DMS53 treated with DMSO at 0.1 percent for 48 hours (cell line): Measurements from ENCODE around the gene JCAD.
A peak's percentile ranks its signal among the peaks of the same experiment; 100 is the strongest.
"Not testable (repeated sequence)": the region's sequence is repeated elsewhere in the genome, so short reads cannot be mapped to it uniquely, and the experiment has no call there.

Experiments
- DNase-seq: peaks from one replicate; lab custom pipeline; 2025; ENCODE audit not compliant: unreplicated experiment; lab: John Stamatoyannopoulos, UW

The JCAD gene

DNA sequence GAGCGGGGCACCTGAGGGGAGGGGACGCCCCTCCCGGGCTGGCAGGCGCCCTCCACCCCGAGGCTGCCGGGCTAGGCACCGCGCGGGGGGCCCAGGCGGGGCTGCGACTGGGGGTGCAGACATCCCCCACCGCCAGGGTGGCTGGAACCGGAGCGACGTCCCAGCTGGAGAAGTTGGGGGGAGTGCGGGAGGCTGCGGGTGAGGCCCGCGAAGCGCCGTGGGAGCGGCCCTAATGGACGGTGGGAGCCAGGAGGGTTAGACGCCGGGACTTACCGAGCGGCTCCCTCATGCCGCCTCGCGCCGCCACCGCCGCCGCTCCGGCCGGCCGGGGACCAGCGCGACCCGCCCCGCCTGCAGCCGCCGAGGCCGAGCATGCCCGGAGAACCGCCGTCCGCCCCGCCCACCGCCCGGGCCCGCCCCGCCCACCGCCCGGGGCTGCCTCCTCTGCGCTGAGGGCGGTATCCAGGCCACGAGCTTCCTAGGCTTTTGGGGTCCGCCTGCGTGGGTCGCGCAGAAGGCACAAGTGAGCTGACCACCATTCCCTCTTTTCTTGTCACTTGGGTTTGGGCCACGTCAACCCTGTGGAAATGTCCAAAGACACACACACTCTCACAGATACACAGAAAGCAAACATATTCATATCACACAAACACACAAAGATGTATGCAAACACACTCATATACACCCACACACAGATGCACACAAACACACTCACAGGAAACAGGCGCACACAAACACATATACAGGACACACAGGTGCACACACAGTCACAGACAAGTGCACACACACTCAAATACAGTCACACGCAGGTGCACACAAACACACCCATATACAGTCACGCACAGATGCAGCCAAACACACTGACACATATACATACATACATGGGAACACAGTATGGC lies at the start of gene JCAD:
Gene JCAD (minus strand): TSS at position 378 of the 899 bp plus-strand sequence. CDS start 11,774 bp downstream, outside the sequence.
- peak; percentile 17 for DNase-seq

- no peak for DNase-seq
Measured at GRCh38 chr10:30106987-30107386, 47.6 kb upstream of the JCAD start.

GRCh38 chr10:30103595-30104320 lies 44.4 kb upstream of the JCAD start:
- no peak for DNase-seq

DNA sequence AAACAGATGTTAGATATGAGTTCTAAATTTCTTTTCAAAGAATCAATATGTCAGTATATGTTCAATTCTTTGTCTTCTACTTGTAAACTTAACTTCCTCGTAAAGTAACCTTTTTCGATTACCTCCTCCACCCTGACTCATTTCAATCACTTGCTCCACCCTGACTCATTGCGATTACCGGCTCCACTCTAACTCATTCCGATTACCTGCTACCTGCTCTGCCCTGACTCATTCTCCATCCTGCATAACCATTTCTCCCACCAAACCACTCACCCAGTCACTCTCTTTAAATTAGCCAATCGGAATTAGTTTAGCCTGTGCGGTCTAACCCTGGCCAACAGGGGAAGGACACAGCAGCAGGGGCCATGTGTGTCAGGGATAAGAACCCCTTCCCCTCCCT lies 40.3 kb upstream of the JCAD start:
- DNase-seq, result not testable (repeated sequence)

DNA sequence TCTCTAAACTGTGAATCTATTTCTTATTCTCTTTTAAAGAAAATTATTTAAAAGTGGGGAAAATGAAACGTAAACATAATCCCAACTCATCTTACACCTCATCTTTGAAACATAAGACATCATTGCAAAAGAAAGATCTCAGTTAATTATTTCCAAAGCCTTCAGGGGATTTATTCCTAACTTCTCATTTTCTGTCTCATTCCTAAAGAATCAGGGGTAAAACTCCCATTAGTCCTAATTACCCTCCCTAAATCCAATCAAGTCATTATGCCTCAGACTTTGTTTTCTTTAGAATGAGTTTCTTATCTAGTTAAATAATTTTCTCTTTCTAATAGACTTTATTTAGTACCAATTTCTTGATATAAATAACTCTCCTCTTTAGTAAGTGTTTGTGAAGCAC lies 39.7 kb upstream of the JCAD start:
- no peak for DNase-seq

- DNase-seq, result no peak
Measured at GRCh38 chr10:30098629-30099028, 39.2 kb upstream of the JCAD start.

DNA sequence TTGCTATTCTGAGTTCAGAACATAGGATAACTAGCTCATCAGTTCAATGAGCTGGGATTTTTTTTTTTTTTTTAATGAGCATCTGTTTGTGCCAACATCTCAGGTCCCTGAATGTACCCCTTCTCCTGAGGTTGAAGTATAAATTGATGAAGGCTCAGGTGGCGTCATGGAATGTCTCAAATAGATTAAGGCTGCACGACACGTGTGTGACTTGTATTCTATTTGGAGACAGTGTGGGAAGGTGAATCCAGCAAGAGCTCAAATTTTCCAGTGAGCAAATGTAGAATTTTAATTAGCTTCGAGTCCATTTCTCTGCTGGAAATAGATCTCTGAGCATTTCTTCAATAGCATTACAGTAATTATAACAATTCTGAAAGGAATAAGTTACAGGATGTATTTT lies 37.2 kb upstream of the JCAD start:
- no peak for DNase-seq

- no peak for DNase-seq
Measured at GRCh38 chr10:30095631-30096422, 36.4 kb upstream of the JCAD start.

GRCh38 chr10:30094601-30095000 lies 35.2 kb upstream of the JCAD start:
- DNase-seq, result no peak

- no peak for DNase-seq
Measured at GRCh38 chr10:30093303-30093950, 34.0 kb upstream of the JCAD start.

DNA sequence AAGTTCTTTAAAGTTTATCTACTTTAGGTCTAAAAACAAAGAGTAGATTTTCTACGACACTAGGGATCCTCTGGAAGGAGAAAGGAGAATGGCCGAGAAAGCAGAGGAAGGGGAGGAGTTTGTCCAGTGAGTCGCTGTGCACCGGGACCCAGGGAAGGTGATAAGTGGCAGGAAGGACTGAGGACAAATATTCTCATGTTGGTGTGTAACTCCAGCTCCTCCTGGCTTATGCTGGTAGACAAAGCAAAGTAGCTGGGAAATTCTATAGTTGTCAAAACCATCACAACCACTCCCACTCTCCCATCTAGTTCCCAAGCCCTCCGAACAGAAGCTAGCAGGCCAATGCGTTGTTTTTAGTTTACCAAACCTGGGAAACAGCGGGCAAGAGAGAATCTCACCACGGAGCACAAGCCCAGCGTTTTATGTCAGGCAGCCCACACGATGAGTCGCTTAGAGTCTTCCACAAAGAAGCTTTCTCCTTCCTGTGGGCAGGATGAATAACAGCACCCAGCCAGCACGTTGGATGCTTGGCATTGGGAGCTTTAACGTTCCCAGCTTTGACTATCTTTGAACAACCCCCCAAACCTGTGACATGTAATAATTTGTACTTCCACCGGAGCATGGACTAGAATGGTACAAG lies 32.9 kb upstream of the JCAD start:
- no peak for DNase-seq

DNA sequence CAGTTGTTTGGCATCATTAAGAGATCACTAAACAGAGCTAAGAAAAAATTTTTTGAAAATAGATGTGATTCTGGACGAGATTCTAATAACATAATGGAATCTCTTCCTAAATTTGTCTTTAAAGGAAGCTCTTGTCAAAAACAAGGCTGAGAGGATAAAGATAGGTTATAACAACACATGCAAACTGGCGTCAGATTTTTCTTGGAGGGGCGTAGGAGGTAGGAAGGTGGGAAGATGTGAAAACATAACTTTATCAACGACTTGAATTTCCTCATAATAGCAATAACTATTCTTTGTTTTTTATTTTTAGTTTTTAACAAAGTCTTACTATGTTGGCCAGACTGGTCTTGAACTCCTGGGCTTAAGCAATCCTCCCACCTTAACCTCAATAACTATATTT lies 31.8 kb upstream of the JCAD start:
- no peak for DNase-seq

GRCh38 chr10:30088178-30088577 lies 28.8 kb upstream of the JCAD start:
- no peak for DNase-seq

- DNase-seq, result no peak
Measured at GRCh38 chr10:30083934-30084333, 24.5 kb upstream of the JCAD start.

DNA sequence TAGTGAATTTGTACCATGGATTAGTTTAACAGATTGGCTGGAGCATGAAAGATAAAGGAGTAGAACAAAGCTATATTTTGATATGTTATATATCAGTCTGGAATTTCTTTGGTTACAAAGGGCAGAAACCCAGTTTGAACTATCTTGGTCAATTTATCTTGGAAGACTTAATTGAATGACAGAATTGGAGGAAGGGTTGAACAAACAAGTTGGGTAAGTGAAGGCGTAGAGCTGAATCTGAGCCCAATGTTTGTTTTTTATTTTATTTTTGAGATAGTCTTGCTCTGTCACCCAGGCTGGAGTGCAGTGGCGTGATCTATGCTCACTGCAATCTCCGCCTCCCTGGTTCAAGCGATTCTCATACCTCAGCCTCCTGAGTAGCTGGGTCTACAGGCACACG lies 21.8 kb upstream of the JCAD start:
- no peak for DNase-seq

- DNase-seq, result no peak
Measured at GRCh38 chr10:30080161-30080560, 20.8 kb upstream of the JCAD start.

GRCh38 chr10:30079408-30079807 lies 20.0 kb upstream of the JCAD start:
- no peak for DNase-seq

DNA sequence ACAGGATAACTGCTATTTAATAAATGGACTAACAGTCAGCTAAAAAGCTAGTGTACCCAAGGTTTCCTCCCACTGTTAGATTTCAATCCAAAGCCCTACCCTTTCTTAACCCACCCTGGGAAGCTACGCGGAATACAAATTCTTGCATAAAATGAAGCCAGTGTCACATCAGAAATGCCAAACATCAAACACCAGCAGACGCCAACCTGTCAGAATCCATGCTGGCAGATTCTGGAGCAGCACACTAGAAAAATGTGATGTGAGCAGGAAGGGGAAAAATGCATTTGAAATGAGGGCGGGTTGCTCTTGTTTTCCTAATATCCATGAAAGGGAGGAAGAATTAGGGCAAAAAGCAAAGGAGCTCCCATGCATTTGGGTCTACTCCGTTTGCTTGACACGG lies 16.1 kb upstream of the JCAD start:
- no peak for DNase-seq

DNA sequence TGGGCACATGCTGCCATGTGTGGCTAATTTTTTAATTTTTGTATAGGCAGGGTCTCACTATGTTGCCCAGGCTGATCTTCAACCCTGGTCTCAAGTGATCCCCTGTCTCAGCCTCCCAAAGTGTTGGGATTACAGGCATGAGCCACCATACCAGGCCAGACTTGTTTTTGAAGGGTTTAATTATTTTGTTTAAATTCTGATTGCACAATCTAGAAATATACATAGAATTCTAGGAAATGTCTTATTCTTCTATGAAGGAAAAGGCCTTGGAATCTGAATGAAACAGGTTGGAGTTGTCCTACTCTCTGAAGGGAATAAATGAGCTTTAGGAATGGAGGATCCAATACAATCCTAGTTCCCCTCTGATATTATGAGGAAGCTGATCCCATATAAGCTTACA lies 15.5 kb upstream of the JCAD start:
- DNase-seq, result no peak

- no peak for DNase-seq
Measured at GRCh38 chr10:30074090-30074489, 14.7 kb upstream of the JCAD start.

DNA sequence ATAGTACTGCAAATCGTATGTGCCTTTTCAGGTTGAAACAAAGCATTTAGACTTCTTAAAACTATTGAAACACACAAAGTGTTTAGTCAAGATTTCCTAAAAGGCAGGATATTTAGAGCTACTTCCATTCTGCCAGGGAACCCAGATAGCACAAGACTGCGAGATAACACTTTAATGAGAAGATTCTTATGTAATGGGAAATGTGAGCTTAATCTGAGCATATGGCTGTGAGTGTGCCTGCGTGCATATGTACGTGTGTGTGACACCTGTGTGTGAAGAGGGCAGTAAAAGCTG lies 14.3 kb upstream of the JCAD start:
- no peak for DNase-seq
